PFSK-1 (cell line): ENCODE data around the gene PJVK.

ENCODE experiments used
- POLR2AphosphoS5 ChIP-seq: IDR thresholded peaks from 2 replicates; pipeline ENCODE4 v1.6.1; 2012; ENCODE audit warnings: low read depth, mild to moderate bottlenecking, control low read depth, low read length, moderate library complexity
- REST ChIP-seq, 2 experiments: IDR thresholded peaks; 2 replicates each; pipeline versions ENCODE4 v1.6.1 to v1.8.0; 2011 to 2012; ENCODE audit warnings: low read depth in 2 of 2, low read length in 2 of 2, control low read depth in 1 of 2, inconsistent platforms in 1 of 2, mild to moderate bottlenecking in 1 of 2, moderate library complexity in 1 of 2; ENCODE audit not compliant: insufficient read depth in 1 of 2
- TAF1 ChIP-seq: IDR thresholded peaks from 2 replicates; pipeline ENCODE4 v1.6.1; 2012; ENCODE audit warnings: low read length, control low read depth, borderline replicate concordance; ENCODE audit not compliant: insufficient read depth

- TF ChIP-seq TAF1 (no peak), POLR2AphosphoS5 (no peak), REST (IDR thresholded peaks at IDR 0.05; ENCODE audit: insufficient read depth in 1 of 2, low read depth in 2 of 2, low read length in 2 of 2) (no peak)
Observed at GRCh38 chr2:178510384-178510783, 59.2 kb downstream of the PJVK start.
